ENCODE measurements around the gene STK17B. TPM values are rescaled to one million over a fixed set of nuclear protein-coding genes. Genes with fewer than 3 reads are reported as not detected.
A peak's percentile ranks its signal among the peaks of the same experiment; 100 is the strongest.

The STK17B gene
- total and polyA plus RNA-seq, 2 of the 13 experiments (the other 11 are each of a cell fraction or from before 2014, with no cell fraction given) = 1.6 to 4.5 TPM

DNA sequence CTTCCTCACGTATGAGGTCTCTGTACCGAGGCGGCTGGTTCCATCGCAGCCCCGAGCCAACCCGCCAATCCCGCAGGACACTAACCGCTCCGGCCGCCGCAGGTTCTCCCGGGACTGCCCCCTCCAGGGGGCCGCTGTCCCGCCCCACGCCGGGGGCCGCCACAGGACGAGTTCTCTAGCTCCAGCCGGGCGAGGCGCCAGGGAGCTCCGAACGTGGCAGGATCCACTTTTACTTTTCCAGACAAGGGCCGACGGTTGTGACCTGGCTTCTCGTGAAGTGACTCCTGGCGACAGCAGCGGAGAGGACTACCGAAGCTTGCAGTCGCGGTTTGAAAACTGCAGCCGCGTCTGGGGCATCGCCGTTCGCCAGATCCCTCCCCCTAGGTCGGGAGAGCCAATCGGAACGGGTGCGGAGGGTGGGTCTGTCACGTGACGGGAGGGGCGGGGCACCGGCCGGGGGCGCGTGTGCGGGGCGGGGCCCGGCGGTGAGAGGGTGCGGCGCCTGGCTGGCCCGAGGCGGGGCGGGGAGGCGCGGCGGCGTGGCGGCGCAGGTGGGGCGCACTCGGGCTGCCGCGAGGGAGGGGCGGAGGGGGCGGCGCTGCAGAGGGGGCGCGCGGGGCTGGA, at the start of gene STK17B (continued):
- TF ChIP-seq ZBTB44 (CRISPR knock-in tag; IDR thresholded peaks at IDR 0.05) (0 out of 2 replicates have a peak, but pooled peaks have one; percentile 40), GATAD2A (CRISPR knock-in tag; IDR thresholded peaks at IDR 0.05) (no peak), POGK (CRISPR knock-in tag; conservative IDR thresholded peaks at IDR 0.05) (no peak), TRAFD1 (CRISPR knock-in tag; IDR thresholded peaks at IDR 0.05; ENCODE audit: borderline replicate concordance) (no peak), FOXK1 (CRISPR knock-in tag; IDR thresholded peaks at IDR 0.05; ENCODE audit: borderline replicate concordance, low read depth) (no peak), SMC3 (IDR thresholded peaks at IDR 0.05; ENCODE audit: low read length) (no peak), POLR2AphosphoS5 (IDR thresholded peaks at IDR 0.05; ENCODE audit: low read depth, low read length) (peak; percentile 79), BCL6 (CRISPR knock-in tag; IDR thresholded peaks at IDR 0.05) (no peak), CREM (IDR thresholded peaks at IDR 0.05) (no peak), CREM (CRISPR knock-in tag; IDR thresholded peaks at IDR 0.05) (0 out of 2 replicates have a peak, but pooled peaks have one; percentile 14), ZBTB7B (CRISPR knock-in tag; IDR thresholded peaks at IDR 0.05) (no peak; the same call in 1 of the 2 replicates), RXRB (CRISPR knock-in tag; IDR thresholded peaks at IDR 0.05; ENCODE audit: borderline replicate concordance) (0 out of 2 replicates have a peak, but pooled peaks have one; percentile 18)
- TF ChIP-seq, protein P1, sequence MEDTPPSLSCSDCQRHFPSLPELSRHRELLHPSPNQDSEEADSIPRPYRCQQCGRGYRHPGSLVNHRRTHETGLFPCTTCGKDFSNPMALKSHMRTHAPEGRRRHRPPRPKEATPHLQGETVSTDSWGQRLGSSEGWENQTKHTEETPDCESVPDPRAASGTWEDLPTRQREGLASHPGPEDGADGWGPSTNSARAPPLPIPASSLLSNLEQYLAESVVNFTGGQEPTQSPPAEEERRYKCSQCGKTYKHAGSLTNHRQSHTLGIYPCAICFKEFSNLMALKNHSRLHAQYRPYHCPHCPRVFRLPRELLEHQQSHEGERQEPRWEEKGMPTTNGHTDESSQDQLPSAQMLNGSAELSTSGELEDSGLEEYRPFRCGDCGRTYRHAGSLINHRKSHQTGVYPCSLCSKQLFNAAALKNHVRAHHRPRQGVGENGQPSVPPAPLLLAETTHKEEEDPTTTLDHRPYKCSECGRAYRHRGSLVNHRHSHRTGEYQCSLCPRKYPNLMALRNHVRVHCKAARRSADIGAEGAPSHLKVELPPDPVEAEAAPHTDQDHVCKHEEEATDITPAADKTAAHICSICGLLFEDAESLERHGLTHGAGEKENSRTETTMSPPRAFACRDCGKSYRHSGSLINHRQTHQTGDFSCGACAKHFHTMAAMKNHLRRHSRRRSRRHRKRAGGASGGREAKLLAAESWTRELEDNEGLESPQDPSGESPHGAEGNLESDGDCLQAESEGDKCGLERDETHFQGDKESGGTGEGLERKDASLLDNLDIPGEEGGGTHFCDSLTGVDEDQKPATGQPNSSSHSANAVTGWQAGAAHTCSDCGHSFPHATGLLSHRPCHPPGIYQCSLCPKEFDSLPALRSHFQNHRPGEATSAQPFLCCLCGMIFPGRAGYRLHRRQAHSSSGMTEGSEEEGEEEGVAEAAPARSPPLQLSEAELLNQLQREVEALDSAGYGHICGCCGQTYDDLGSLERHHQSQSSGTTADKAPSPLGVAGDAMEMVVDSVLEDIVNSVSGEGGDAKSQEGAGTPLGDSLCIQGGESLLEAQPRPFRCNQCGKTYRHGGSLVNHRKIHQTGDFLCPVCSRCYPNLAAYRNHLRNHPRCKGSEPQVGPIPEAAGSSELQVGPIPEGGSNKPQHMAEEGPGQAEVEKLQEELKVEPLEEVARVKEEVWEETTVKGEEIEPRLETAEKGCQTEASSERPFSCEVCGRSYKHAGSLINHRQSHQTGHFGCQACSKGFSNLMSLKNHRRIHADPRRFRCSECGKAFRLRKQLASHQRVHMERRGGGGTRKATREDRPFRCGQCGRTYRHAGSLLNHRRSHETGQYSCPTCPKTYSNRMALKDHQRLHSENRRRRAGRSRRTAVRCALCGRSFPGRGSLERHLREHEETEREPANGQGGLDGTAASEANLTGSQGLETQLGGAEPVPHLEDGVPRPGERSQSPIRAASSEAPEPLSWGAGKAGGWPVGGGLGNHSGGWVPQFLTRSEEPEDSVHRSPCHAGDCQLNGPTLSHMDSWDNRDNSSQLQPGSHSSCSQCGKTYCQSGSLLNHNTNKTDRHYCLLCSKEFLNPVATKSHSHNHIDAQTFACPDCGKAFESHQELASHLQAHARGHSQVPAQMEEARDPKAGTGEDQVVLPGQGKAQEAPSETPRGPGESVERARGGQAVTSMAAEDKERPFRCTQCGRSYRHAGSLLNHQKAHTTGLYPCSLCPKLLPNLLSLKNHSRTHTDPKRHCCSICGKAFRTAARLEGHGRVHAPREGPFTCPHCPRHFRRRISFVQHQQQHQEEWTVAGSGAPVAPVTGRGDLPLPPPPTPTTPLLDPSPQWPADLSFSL (CRISPR knock-in tag; IDR thresholded peaks at IDR 0.05) = no peak; the same call in 1 of the 2 replicates
- TF ChIP-seq, protein P2, sequence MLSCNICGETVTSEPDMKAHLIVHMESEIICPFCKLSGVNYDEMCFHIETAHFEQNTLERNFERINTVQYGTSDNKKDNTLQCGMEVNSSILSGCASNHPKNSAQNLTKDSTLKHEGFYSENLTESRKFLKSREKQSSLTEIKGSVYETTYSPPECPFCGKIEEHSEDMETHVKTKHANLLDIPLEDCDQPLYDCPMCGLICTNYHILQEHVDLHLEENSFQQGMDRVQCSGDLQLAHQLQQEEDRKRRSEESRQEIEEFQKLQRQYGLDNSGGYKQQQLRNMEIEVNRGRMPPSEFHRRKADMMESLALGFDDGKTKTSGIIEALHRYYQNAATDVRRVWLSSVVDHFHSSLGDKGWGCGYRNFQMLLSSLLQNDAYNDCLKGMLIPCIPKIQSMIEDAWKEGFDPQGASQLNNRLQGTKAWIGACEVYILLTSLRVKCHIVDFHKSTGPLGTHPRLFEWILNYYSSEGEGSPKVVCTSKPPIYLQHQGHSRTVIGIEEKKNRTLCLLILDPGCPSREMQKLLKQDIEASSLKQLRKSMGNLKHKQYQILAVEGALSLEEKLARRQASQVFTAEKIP (CRISPR knock-in tag; IDR thresholded peaks at IDR 0.05; ENCODE audit: borderline replicate concordance) = no peak

Measured in HepG2 (cell line).